M059J (cell line): ENCODE results near the gene DCAF4. TPM values are rescaled to one million over a fixed set of nuclear protein-coding genes. Genes with fewer than 3 reads are reported as not detected.

Experiments used
- DNase-seq: peaks from one replicate; pipeline ENCODE4 v3.0.0-alpha.2; 2012; ENCODE audit warnings: low read depth
- total RNA-seq: library from RNA; depleted of rRNA; stranded (reverse); fragments of >200 nt; shearing (Covaris generic); gene quantifications from 2 replicates; pipeline ENCODE4 v1.2.3, GENCODE V29; 2014

DCAF4 gene
- total RNA-seq, 1 experiment from 2014 or later: 24.5 TPM

- peak; percentile 40 for DNase-seq
Observed at GRCh38 chr14:72894623-72895378, 31.5 kb upstream of the DCAF4 start.

DNA sequence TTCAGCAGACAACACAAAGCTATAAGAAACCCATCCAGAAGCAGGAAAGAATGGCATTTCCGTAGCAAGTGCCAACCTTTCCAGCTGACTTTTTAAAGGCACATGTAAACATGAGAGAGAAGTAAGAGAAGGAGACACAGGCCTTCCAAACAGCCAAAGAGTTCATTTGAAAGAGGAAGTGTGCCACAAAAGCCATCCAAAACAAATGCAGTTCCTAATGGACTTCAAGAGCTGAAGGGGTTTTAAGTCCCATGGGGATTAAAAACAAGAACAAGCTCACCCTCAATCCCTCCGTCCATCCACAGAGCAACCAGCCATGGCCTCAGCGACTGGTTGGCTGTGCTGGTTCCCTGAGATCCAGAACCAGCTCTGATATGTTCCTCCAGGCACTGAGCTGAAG, 27.8 kb upstream of the DCAF4 start:
- no peak for DNase-seq

DNA sequence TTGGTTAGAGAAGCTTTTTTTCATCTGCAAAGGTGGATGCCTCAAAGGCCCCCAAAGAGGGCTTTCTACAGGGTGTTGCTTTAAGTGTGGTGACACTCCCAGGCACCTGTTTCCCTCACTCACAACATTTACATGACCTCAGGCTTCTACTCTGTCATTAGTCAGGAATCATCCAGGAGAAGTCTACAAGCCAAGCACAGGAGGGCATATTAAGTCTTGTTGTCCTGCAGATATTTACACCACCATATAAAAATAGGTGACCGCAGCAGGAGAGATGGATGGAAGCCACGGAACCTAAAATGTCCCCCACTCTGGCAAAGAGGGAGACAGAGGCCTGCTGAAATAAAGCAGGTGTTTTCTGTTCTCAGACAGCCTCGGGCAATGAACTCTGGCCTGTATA, 24.9 kb upstream of the DCAF4 start:
- no peak for DNase-seq

DNA sequence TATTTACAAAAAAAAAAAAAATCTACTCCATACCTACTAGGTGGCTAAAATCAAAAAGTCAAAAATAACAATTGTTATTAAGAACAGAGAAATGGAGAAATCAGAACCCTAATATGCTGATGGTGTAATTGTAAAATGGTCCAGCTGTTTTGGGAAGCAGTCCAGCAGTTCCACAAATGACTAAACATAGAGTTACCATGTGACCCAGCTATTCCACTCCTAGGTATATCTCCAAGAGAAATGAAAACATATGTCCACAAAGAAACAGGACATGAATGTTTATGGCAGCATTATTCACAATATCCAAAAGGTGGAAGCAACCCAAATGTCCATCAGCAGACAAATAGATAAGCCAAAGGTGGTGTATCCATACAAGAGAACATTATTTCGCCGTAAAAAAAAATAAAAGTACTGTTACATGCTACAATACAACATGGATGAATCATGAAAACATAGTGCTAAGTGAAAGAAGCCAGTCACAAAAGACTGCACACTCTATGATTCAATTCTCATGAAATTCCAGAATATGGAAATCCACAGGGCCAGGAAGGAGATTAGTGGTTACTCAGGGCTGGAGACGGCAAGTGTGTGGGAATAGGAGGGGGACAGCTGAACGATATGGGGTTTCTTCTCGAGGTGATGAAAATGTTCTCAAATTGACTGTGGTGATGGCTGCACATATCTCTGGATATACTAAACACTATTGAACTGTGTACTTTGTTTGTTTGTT, 23.3 kb upstream of the DCAF4 start:
- no peak for DNase-seq

GRCh38 chr14:72903716-72904115, 22.5 kb upstream of the DCAF4 start:
- no peak for DNase-seq

DNA sequence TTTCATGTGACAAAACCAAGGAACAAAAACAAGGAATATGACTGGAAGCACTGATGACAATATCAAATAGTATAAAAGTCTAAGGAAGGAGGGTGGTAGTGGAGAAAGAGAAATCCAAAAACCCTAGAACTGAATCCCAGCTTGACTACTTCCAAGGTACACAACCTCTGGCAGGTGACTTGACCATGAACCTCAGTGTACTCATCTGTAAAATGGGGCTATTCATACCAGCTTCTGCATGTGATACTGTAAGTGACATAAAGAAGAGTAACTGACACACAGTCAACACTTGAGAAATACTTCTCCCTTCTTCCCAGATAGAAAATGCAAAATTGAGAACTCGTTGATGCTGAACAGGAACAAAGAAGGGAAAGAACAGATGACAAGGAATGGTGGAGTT, 22.0 kb upstream of the DCAF4 start:
- no peak for DNase-seq

GRCh38 chr14:72904840-72905561, 21.3 kb upstream of the DCAF4 start:
- DNase-seq: peak; percentile 73

DNA sequence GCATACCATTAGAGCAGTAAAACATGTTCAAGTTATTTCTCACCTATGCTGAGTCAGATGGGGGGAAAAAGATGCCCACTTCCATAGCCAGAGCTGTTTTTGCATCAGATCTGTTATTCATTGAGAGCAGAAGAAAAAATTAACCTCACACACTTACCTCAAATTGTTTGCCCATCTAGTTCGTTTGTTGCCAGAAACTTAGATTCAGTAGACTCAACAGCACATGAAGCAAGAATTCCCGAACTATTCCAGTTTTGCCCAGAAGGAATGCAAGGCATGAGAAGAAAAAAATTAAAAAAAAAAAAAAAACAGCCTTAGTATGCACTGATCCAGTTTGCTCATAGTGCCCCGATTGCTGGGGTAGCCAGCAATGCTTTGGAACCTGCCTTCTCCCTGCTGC, 19.9 kb upstream of the DCAF4 start:
- DNase-seq: peak; percentile 83

DNA sequence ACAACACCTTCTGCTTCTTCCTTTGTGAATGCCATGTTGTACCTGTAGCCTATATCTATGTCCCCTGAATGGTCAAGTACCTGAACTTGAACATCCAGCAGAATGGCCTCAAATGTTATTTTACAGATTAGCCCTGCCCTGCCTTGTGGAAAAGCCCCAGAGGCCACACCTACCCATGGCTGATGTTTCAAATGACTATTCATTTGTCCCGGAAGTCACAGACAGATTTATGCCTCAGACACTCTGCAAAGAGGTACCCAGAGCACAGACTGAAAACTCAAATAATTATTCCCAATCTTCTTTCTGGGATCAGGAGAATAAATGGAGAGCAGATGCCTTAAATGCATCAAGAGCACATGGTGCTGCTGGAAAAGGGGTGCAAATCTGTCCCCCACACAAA, 19.4 kb upstream of the DCAF4 start:
- peak; percentile 65 for DNase-seq

GRCh38 chr14:72907886-72908285, 18.4 kb upstream of the DCAF4 start:
- peak; percentile 85 for DNase-seq

DNA sequence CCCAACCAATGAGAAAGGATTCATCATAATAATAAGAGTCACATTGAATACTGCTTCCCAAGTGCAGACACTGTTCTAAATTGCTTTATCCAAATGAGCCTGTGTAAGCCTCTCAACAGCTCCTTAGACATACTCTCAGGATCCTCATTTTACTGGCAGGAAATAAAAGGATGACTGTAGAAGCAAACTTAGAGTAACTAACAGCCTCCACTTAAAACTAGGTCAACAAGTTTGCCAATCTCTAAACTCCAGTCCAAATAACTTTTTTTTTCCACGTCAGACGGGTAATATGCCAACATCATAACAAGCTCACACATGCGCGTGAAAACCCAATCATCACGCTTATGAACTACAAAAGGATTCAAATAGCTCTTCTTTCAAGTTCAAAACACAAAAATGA, 17.1 kb upstream of the DCAF4 start:
- DNase-seq: peak; percentile 18

DNA sequence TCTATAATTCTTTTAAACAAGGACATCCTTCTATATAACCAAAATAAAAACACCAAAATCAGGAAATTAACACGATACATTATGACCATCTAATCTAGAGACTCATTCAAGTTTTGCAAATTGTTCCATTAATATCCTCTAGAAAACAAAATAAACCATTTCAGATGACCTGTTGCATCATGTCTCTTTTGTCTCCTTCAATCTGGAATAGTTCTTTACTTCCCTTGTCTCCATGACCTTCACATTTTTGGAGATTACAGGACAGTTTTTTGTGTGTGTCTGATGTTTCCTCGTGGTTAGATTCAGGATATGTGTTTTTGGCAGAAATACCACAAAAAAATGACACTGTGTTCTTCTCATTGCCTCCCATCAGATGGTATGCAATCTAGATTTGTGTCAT, 12.5 kb upstream of the DCAF4 start:
- DNase-seq: no peak

DNA sequence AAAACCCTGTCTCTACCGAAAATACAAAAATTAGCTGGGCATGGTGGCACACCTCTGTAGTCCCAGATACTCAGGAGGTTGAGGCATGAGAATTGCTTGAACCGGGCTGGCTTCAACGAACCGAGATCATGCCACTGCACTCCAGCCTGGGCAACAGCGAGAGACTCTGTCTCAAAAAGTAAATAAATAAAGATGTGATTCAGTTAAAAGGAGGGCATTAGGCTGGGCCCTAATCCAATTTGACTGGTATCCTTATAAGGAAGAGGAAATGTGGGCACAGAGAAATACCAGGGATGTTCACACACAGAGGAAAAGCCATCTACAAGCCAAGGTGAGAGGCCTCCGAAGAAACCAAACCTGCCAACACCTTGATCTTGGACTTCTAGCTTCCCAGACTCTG, 10.1 kb upstream of the DCAF4 start:
- DNase-seq: peak; percentile 91

- DNase-seq: no peak
Observed at GRCh38 chr14:72917094-72917802, 9.0 kb upstream of the DCAF4 start.

DNA sequence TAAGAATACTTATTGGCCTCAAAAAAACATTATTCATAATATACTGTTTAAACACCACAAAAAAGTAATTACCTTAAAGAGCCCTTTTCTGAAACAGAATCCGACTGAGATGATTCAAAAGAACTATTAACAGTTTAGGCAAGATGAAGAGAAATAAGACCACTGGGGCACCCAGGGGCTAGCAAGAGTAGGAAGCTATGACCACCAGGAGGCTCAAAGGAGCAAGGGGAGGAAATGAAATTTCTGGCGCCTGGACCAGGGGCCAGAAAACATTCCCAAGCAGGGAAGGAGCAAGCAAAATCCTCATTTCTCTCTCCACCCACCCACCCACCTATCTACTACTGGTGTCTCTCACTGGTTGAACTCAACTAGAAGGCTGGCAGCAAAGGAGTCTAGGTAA, 6.3 kb upstream of the DCAF4 start:
- DNase-seq: no peak

- DNase-seq: no peak
Observed at GRCh38 chr14:72921396-72921795, 4.9 kb upstream of the DCAF4 start.

DNA sequence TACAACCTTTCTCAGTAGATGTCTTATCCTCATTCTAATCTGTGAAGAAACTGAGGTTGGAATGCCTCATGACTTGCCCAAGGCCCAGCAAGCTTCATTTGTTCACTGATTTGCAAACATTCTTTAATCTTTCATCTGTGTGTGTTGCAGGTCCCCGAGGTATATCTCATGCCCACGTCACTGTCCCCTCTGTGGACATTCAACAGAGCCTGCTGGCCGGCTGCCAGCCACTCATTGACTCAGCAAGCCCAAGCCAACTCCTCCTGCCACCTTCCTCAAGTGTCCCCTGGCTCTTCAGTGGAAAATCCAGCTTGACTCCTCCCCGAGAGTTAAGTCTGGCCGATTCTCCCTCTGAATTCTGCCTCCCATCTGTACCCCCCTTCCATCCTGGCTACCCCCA, 1.9 kb upstream of the DCAF4 start:
- DNase-seq: peak; percentile 41

DNA sequence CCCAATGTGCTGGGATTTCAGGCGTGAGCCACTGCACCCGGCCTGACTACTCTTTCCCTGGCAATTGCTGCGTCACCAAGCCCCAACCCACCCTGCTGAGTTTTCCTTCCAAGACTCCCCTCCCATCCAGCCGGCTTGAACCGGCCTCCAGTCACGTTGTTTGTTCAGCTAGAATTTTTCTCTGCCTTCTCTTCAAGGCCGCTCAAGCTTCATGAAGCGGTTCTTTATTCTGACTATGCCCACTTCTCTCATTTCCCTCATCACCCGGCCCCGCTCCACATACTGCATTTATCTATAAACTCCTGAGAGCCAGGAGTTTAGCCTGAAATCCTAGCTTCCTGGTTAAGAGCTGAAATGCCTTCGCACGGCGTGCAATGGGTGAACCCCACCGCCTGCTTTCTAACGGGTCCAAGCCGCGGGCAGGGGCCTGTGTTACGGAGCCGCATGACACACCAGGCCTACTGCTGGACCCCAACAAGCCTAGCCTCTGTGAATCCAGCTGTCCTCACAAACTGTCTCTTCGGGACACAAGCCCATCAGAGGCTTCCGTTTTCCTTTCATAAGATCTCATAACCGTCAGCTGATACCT, 999 bp upstream of the DCAF4 start:
- no peak for DNase-seq

DNA sequence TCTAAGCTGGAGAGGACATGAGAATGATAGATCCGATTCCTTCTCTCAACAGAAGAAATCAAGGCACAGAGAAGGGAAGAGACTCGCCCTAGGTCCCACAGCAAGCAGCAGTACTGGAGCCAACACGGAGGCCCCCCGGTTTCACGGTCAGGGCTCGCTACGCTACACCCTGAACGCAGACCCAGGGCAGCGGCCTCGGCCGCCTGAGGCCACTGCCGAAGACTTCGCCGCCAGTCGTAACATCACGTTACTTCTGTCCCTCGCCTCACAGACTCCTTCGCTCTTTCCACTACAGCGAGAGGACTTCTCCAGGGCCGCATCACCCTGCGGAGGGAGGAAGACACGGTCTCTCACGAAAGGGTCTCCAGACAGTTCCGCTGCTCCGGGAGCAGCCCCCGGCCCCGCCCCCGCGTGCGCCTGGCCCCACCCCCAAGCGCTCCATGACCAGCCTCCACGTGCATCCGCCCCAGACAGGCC, 411 bp upstream of the DCAF4 start:
- DNase-seq: no peak

GRCh38 chr14:72928872-72929271, 2.6 kb downstream of the DCAF4 start:
- DNase-seq: no peak

DNA sequence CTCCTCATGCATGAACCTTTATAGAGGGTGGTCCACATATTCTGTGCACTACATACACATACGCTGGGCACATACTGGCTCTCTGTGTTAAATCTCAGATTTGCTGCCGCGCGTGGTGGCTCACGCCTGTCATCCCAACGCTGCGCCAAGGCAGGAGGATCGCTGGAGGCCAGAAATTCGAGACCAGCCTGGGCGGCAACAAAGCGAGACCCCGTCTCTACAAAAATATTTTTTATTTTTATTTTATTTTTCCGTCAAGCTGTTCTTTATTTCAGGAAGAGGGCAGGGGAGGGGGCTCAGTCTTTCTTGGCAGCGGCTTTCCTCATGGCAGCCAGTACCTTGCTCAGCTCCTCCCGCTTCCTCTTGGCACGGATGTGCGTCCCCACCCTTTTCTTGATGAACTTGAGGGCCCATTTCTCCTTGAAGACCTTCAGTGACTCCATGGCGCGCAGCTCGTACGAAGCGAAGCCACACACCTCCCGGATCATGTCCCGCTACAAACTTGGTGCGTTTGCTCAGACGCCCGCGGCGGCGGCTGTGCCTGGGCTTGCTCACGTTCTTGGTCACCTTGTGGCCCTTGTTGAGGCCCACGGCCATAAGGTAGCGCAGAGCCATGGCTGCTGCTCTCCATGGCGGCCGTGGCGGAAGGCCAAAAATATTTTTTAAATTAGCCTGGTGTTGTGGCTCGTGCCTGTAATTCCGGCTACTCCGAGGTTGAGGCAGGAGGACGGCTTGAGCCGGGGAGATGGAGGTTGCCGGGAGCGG, 3.2 kb downstream of the DCAF4 start:
- DNase-seq: no peak
